Gastrocnemius medialis (tissue), 4 donors: ENCODE data around the gene EDEM1.

Source experiments
- POLR2A ChIP-seq, 2 donors: fragments of 450-650 bp; IDR thresholded peaks; one replicate each; pipeline ENCODE4 v1.6.1; 2017; ENCODE audit warnings: antibody characterized with exemption in 2 of 2, mild to moderate bottlenecking in 2 of 2, moderate library complexity in 2 of 2
- TF ChIP-seq, protein P1 (sequence below), 5 experiments: fragments of 450-650 bp in 3 of 5; fragments of 200-600 bp in 2 of 5; sonication (generic) in 2 of 5; IDR thresholded peaks in 4 of 5; conservative IDR thresholded peaks in 1 of 5; 1 replicate in 4 of 5; 2 replicates in 1 of 5; pipeline ENCODE4 v1.5.1; 2016 to 2019; ENCODE audit warnings: antibody characterized with exemption in 5 of 5, mild to moderate bottlenecking in 3 of 5, moderate library complexity in 3 of 5

DNA sequence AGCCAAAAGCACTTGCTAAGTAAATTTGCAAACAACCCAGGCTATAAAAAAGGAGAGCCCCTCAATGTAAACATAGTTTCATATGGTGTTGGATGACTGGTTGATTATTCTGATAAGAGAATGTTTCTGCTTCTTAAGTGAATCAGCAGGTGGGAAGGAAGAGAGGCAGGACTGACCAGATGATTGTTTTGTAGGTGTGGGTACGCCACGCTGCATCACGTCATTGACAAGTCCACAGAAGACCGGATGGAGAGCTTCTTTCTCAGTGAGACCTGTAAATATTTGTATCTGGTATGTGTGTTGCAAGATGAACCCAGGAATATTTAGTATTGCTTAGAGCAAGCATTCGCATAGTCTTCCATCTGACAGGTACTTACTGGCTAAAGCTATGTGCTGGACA, 23.4 kb downstream of the EDEM1 start:
- TF ChIP-seq, protein P1, sequence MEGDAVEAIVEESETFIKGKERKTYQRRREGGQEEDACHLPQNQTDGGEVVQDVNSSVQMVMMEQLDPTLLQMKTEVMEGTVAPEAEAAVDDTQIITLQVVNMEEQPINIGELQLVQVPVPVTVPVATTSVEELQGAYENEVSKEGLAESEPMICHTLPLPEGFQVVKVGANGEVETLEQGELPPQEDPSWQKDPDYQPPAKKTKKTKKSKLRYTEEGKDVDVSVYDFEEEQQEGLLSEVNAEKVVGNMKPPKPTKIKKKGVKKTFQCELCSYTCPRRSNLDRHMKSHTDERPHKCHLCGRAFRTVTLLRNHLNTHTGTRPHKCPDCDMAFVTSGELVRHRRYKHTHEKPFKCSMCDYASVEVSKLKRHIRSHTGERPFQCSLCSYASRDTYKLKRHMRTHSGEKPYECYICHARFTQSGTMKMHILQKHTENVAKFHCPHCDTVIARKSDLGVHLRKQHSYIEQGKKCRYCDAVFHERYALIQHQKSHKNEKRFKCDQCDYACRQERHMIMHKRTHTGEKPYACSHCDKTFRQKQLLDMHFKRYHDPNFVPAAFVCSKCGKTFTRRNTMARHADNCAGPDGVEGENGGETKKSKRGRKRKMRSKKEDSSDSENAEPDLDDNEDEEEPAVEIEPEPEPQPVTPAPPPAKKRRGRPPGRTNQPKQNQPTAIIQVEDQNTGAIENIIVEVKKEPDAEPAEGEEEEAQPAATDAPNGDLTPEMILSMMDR (IDR thresholded peaks at IDR 0.05 in 4 of 5, conservative IDR thresholded peaks at IDR 0.05 in 1 of 5): no peak
- no peak for TF ChIP-seq POLR2A (IDR thresholded peaks at IDR 0.05)
